A673 (cell line): ENCODE data around the gene MRPS2.
"Not testable (repeated sequence)": the region's sequence is repeated elsewhere in the genome, so short reads cannot be mapped to it uniquely, and the experiment has no call there.

ENCODE experiments used
- CTCF ChIP-seq: fragments of 300-800, 200-600 bp; sonication (generic); conservative IDR thresholded peaks from 2 replicates; pipeline ENCODE4 v1.5.1; 2017; ENCODE audit warnings: low read depth, mild to moderate bottlenecking, antibody characterized with exemption, low read length, moderate library complexity, mixed read lengths
- EZH2 ChIP-seq: fragments of 200-600 bp; sonication (generic); IDR thresholded peaks from 2 replicates; pipeline ENCODE4 v1.6.1; 2017; ENCODE audit warnings: borderline replicate concordance, low read depth, mild to moderate bottlenecking, mixed read lengths, antibody characterized with exemption, low read length; ENCODE audit not compliant: poor library complexity, severe bottlenecking

GRCh38 chr9:135534826-135535225 lies 34.3 kb downstream of the MRPS2 start:
- not testable (repeated sequence) for TF ChIP-seq CTCF, EZH2
